LHCN-M2 (cell line): ENCODE results near the gene DNTT. TPM values are rescaled to one million over a fixed set of nuclear protein-coding genes. Genes with fewer than 3 reads are reported as not detected.
A peak's percentile ranks its signal among the peaks of the same experiment; 100 is the strongest.

Experiments
- DNase-seq: peaks from one replicate; pipeline ENCODE4 v3.0.0-alpha.2; 2012; ENCODE audit warnings: low read depth
- total RNA-seq: library from RNA; depleted of rRNA; stranded (reverse); fragments of >200 nt; gene quantifications from 2 replicates; pipeline ENCODE4 v1.2.3, GENCODE V29; 2014

Gene DNTT
- total RNA-seq, 1 experiment from 2014 or later: not detected

GRCh38 chr10:96342402-96342801 is 38.2 kb downstream of the DNTT start:
- DNase-seq: no peak

- no peak for DNase-seq
These were observed 39.9 kb downstream of the DNTT start for GRCh38 chr10:96344178-96344577.

- DNase-seq: no peak
These were observed 41.0 kb downstream of the DNTT start for GRCh38 chr10:96345222-96345621.

GRCh38 chr10:96346295-96346694 is 42.1 kb downstream of the DNTT start:
- no peak for DNase-seq

DNA sequence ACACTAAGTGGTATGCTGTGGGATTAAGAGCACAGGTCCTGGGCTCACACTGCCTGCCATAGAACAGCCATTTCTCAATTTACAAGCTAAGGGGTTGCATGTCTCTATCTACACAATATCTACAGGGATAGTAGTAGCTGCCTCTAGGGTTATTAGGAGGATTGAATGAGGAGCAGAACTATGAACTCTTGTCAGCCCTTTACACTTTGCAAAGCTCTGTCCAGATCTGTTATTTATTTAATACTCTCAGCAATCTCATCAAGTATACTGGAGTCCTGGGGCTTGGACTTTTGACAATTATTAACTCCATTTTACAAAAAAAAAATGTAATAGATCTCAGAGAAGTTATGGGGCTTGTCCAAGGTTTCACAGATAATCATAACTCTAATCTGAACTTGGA is 47.8 kb downstream of the DNTT start:
- DNase-seq: no peak

DNA sequence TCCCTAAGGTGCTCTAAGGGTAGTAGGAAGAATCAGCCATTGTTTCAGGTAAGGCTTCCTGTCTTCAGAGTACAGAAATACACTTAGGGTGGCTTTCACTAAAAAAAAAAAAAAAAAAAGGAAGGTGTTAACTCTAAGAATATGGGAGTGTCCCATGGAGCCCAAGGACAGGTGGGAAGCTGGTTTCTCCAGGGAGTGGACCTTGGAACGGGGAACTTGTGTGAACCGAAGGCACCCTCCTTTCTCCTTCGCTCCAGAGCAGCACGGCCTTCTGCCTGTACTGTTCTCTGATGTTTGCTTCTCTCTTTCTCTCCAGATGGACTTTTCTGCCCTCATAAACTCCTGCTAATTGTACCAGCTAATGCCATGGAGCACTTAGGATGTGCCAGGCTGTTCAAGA is 48.3 kb downstream of the DNTT start:
- DNase-seq: no peak

- DNase-seq: no peak
These were observed 52.9 kb downstream of the DNTT start for GRCh38 chr10:96357038-96357620.

DNA sequence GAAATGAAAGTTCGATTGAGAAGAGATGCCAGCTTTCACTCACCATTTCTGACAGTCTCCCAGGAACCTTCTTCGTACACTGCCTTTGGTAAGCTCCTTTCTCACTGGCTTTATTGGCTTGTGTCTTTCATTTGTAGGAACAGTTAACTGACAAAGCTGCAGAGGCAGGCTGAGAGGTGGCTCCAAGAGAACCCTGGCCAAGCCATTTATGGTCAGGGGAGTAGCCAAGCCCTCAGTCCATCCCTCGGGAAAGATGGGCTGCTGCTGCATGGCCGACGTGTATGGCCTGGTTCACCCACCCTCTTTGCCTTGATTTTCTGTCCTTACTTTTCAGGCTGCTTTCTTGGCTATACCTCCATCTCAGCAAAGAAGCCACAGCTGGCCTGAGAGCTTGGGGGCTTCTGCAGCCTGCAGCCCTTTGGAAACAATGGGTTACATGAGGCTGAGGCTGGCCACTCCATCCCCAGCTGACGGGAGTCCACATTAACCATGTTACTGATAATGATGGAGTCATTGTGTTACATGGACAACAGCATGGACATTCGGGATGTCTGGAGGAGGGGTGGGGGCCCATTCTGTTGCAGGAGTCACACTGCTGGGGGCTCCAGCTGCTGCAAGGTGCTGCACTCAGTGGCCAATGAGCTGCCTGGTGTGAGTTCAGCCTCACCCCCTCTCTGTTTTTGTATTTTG is 54.8 kb downstream of the DNTT start, which contains the start of gene OPALIN:
OPALIN (minus strand) TSS at position 152 of the 690 bp plus-strand sequence; CDS start at position 46, 106 bp downstream.
- DNase-seq: no peak

GRCh38 chr10:96359616-96360015 is 55.4 kb downstream of the DNTT start:
- no peak for DNase-seq

GRCh38 chr10:96360331-96360730 is 56.1 kb downstream of the DNTT start:
- no peak for DNase-seq

GRCh38 chr10:96360766-96361165 is 56.5 kb downstream of the DNTT start:
- DNase-seq: no peak

GRCh38 chr10:96365571-96365970 is 61.3 kb downstream of the DNTT start:
- no peak for DNase-seq

DNA sequence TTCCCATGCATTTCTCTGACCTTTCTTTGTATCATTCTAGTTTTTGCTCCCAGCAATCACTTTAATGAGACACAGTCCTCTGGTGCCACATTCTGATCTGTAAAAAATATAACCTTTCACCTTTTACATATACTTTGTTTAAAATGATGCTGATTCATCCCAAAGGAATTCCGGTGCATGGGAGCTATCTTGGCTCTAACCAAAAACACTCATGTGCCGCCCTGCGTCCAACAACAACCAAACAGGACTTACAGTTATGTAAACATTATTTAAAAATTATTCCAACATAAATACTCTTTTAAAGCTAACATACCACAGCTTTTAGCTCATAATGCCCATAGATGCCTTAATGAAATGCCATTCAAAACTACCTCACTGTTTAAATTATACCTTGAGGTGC is 62.3 kb downstream of the DNTT start:
- DNase-seq: no peak

DNA sequence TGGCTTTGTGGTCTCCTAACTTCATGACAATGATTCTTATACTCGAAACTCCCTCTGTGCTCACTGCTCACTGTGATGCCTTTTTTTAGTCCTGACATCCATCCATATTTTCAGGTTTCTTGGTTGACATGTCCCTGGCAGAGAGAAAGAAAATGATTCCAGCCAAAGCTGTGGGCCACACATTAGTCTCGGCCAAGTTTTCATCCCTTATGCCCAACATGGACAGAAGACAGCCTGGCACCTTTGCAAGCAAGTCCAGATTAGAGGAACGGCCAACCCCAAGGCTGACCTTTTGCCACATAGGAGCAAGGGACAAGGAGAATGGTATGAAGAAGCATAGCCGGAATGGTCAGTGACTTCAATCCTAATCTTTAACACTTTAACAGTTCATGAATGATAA is 63.2 kb downstream of the DNTT start:
- DNase-seq: no peak

GRCh38 chr10:96368971-96369370 is 64.7 kb downstream of the DNTT start:
- no peak for DNase-seq

- DNase-seq: no peak
These were observed 65.8 kb downstream of the DNTT start for GRCh38 chr10:96369890-96370583.

GRCh38 chr10:96370584-96371157 is 66.4 kb downstream of the DNTT start:
- peak; percentile 34 for DNase-seq

DNA sequence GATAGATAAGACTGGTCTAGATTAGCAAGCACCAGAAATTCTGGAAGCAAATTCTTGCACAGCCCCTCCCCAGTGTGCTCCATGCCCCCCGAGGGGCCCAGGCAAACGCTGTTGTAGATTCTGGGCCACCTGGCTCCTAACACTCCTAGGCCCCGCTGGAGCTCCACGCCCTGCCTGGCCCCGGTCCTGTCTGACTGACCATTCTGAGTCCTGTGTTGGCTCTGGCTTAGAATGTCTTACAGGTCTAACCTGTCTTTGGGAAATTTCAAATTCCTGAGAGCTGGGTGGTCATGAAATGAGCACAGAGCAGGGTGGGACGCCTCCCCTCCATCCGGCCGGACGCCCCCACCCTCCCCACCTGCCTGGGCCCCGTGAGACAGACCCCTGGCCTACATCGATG is 67.1 kb downstream of the DNTT start:
- DNase-seq: no peak

GRCh38 chr10:96374004-96374403 is 69.8 kb downstream of the DNTT start:
- DNase-seq: no peak

- peak; percentile 4 for DNase-seq
These were observed 70.4 kb downstream of the DNTT start for GRCh38 chr10:96374639-96374984.

DNA sequence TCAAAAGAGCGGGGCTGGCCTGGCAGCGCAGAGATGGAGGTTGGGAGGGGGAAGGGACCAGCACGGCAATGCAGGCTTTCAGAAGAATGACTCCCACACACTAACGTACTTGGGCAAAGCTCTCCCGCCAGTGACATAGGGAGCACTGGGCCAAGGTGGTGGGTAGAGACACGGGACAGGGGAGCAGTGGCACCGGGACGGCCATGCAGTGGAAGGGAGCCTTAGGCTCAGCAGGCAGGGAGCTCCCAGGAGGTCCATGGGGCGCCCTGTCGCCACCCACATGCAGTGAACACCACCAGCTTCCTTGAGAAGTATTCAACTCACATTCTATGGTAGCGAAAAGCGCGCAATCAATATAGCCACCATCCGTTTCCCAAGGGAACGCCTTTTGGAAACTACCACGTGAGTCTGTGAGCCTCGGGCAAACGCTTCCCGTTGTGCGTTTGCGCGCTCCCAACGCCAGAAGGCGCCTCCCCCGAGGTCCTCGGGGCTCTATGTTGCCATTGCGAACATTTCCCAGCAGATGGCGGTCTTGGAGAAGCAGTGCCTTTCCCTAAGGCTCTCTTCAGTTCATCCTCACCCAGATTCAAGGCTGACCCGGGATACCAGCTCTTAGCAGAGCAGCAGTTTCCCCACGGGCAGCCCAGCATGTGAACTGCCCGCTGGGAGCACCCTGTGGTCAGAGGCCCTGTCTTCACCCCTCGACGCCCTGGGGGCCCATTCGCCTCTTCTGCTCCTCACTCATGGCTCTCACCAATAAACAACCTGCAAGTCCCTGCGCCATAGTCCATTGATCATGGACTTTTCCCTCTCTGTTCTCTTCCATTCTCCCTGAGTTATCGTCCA is 71.0 kb downstream of the DNTT start:
- peak; percentile 81 for DNase-seq

- no peak for DNase-seq
These were observed 72.2 kb downstream of the DNTT start for GRCh38 chr10:96376483-96376882.
